HG03520 (cell line): Measurements from ENCODE around the gene SNX6.
"Not testable (repeated sequence)": the region's sequence is repeated elsewhere in the genome, so short reads cannot be mapped to it uniquely, and the experiment has no call there.

Source experiments
- ATAC-seq: cut with Tn5 transposase; IDR thresholded peaks from one replicate; pipeline ENCODE4 v1.9.1; 2021; ENCODE audit warnings: mild to moderate bottlenecking, moderate library complexity; ENCODE audit not compliant: unreplicated experiment

Gene SNX6

GRCh38 chr14:34569750-34570149 is 60.2 kb downstream of the SNX6 start:
- ATAC-seq: no peak

DNA sequence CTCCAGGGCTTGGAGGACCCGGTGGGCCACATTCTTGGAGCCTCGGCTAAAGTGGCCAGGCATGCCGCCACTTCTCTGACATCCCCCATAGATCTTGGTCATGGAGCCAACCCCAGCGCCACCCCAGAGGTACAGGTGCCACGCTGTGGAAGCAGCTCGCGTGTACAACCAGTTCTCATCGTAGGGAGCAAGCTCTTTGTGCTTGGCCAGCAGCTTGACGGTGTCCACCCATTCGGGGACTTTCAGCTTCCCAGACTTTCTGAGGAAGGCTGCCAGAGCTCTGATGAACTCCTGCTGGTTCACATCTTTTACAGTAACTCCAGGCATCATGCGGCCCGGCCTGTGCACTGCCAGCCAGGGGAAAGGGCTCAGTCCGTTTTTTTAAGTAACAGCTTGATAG is 61.1 kb downstream of the SNX6 start:
- ATAC-seq: no peak

- ATAC-seq: no peak
Measured at GRCh38 chr14:34562776-34563150, 67.2 kb downstream of the SNX6 start.

- ATAC-seq: not testable (repeated sequence)
Measured at GRCh38 chr14:34562037-34562775, 67.7 kb downstream of the SNX6 start.

GRCh38 chr14:34556498-34556829 is 73.5 kb downstream of the SNX6 start:
- peak; percentile 36 for ATAC-seq

GRCh38 chr14:34555583-34556497 is 74.1 kb downstream of the SNX6 start:
- peak; percentile 75 for ATAC-seq

DNA sequence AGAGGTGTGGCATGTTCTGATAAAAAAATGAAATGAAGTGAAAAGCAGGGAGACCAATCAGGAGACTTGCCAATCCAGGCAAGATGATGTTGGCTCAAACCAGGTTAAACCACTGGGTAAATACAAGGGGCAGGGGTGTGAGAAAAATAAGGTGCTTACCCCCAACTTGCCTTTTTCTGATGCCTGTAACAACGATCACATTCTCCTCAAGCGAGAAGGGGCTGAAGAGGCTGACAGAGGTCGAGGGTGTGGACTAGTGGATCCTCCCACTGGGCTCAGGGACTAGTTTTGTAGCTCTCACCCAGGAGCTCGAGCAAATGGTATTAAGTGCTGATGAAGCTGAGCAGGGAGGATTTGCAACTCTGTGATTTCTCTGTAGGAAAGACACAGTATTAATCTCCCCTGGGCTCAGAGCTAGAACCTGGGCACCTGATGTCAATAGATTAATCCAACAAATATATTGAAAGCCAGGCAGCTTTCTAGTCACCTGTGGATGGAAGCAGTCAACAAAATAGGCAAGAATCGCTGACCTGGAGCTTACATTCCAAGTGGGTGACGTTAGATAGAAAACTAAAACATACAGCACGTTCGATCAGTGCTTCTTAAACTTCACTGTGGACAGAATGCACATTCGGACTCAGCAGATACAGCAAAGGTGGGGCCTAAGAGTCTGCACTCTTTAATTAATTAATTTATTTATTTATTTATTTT is 75.3 kb downstream of the SNX6 start:
- ATAC-seq: no peak

GRCh38 chr14:34549276-34549966 is 80.5 kb downstream of the SNX6 start:
- not testable (repeated sequence) for ATAC-seq

- ATAC-seq: no peak
Measured at GRCh38 chr14:34548472-34548981, 81.4 kb downstream of the SNX6 start.

DNA sequence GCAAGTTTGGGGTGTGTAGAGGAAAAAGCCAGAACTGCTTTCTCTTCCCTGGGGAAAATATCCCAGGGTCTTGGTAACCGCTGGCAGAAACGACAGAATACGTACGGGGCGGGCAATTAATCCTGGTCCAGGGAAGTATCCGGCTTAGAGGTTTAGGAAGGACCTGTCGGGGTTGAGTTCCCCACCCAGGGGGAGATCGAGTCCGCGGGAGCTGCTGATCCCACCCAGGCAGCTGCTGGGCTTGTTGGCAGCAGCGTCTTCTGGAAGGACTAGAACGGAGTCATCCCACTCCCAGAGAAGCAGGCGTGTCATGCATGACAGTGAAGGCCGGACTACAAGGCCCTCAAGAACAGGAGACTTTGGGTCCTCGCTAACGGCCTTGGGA is 82.8 kb downstream of the SNX6 start:
- peak; percentile 36 for ATAC-seq

DNA sequence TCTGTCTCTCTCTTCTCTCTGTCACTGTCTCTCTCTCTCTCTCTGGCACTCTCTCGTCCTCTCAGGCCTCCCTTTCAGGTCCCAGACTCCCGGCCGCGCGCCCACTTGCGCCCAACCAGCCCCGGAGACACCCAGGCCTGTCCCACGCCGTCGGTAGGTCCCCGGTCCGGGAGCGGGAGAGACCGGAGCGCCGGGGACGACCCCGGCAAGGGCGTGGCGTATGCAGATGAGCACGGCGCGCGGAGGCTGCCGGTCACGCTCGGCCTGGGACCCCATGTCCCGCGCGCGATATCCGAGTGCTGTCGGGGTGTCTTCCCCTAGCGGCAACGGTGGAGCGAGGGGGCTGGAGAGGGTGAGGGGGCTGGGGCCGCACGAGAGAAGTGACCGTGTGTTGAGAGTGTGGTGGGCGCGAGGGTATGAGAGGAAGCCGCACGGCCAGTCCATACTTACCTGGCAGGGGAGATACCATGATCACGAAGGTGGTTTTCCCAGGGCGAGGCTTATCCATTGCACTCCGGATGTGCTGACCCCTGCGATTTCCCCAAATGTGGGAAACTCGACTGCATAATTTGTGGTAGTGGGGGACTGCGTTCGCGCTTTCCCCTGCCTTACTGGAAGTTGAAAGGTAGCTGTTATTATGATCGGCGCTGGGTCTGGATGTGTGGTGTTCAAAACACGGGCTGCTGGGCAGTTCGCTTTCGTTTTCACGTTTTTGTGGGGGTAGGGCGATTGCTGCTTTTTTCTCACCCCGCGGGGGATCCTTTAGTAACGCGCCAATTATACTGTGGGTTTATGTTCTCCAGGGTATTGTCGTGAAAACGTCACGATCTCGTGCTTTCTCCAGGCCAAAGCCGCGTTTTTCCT is 83.4 kb downstream of the SNX6 start:
- ATAC-seq: peak; percentile 73

- ATAC-seq: not testable (repeated sequence)
Measured at GRCh38 chr14:34540181-34541059, 89.5 kb downstream of the SNX6 start.

GRCh38 chr14:34539407-34540180 is 90.4 kb downstream of the SNX6 start, which contains the start of gene EAPP:
Gene EAPP, minus strand, starts transcription at chr14:34539701. Its CDS starts 73 bp downstream, at chr14:34539628.
- peak; percentile 99 for ATAC-seq

- ATAC-seq: no peak
Measured at GRCh38 chr14:34538871-34539406, 91.0 kb downstream of the SNX6 start.

GRCh38 chr14:34538096-34538495 is 91.9 kb downstream of the SNX6 start:
- ATAC-seq: not testable (repeated sequence)

DNA sequence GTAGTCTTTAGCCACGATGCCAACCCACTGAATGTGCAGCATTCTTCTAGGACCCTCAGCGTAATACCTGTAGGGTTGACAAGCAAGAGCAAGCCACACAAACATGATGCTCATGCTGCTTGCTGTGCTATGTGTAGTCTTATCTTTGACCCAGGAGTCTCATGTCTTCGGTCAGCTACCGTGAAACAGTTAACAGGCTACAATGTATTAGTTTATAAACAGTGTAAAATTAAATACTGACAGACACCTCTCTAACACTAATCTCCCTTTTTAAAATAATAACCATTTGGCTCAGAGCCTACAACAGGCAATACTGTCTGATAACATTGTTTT is 92.3 kb downstream of the SNX6 start:
- ATAC-seq: no peak

DNA sequence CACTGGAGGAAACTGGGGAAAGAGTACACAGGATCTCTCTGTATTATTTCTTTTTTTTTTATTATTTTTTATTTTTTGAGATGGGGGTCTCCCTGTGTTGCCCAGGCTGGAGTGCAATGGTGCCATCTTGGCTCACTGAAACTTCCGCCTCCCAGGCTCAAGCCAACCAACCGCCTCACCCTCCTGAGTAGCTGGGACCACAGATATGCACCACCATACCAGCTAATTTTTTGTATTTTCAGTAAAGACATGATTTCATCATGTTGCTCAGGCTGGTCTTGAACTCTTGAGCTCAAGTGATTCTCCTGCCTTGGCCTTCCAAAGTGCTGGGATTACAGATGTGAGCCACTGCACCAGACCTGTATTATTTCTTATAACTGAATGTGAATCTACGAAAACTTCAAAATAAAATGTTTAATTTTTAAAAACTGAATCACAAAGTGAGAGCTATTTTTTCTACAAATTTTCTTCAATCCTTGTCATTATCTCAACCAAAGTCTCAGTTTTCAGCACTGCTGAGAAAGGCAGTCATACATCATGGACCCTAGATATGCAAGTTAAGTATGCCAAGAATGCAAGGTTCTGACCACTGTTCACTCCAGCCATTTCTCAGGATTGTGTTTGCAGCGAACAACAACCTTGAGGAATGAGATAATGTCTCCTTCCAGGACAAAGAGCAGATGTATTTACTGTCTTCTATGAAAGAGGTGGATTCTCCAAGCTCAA is 92.8 kb downstream of the SNX6 start:
- no peak for ATAC-seq
